Stimulated activated CD8-positive, alpha-beta memory T cell treated with anti-CD3 and anti-CD28 coated beads, Interleukin-7, amount 100 ng/mL, for 24 hours (primary cell): ENCODE measurements around the gene TRPC1.

Experiments
- DNase-seq: peaks from one replicate; pipeline ENCODE4 v3.0.0-alpha.2; 2020; ENCODE audit warnings: low read depth

TRPC1 gene

DNA sequence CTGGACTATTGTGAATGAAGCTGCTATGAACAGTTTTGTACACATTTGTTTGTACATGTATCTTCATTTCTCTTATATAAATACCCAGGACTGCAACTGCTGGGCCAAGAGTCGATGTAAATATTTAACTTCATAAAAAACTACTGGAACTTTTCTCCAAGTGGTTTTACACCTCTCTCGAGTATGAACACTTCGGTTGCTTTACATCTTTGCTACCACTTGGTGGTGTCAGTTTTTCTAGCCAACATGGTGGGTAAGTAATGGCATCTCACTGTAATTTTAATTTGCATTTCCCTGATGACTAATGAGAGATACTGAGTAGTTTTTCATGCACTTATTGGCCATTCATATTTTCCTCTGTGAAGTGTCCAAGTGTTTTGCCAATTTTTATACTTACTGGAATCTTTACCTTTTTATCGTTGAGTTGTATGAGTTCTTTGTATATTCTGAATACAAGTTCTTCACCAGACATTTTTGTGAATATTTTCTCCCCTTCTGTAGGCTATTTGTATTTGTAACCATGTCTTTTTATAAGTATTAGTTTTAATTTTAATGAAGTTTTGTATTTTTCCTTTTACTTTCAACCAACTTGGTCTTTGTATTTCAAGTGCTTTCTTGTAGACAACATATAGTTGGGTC is 120.6 kb downstream of the TRPC1 start:
- DNase-seq: no peak

DNA sequence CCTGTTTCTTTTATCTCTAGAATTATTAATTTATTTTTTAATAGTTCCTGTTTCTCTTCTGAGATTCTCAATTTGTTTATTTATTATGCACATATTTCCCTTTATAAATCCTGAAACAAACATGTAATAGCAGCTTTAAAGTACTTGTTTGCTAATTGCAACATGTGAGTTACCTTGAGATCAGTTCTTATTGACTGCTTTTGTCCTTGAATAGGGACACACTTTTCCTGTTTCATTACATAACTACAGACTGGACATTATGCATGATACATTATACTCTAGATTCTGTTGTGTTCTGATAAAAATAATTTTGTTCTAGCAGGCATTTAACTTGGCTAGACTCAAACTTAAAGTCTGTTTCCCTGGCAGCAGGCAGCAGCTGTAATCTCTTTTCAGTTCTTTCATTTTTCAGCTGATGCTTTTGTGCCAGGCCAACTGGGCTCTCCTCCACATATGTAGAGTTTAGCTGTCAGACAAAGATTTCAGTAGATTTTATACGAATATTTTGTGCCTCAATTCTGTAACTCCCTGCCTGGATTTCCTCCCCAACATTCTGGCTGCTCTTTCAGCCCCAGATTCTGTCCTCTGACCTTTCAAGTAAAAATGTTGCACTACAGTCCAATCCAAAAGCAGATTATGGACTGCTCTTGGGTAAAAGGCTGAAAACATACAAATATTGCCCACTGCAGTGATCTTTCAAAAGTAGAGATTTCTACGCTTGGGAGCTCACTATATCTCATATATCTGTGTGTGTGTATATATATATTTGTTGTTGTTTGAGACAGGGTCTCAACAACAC is 123.1 kb downstream of the TRPC1 start:
- no peak for DNase-seq

DNA sequence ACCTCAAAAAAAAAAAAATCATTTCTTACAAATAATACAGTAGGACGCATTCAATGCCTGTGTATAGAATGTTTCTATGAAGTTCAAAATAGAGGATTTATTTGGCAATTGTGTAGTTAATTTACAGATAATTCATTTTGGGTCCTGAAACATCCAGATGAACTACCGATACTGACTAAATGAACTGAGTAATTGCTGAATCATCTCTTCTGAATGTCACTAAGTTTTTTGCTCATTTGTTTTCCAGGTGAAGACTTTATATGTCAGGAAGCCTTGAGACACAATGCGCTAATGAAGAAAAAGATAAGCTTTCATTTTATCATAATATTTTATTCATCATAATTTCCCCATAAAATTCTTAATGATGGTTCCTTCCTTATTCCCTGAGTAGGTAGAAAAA is 125.3 kb downstream of the TRPC1 start:
- DNase-seq: no peak

DNA sequence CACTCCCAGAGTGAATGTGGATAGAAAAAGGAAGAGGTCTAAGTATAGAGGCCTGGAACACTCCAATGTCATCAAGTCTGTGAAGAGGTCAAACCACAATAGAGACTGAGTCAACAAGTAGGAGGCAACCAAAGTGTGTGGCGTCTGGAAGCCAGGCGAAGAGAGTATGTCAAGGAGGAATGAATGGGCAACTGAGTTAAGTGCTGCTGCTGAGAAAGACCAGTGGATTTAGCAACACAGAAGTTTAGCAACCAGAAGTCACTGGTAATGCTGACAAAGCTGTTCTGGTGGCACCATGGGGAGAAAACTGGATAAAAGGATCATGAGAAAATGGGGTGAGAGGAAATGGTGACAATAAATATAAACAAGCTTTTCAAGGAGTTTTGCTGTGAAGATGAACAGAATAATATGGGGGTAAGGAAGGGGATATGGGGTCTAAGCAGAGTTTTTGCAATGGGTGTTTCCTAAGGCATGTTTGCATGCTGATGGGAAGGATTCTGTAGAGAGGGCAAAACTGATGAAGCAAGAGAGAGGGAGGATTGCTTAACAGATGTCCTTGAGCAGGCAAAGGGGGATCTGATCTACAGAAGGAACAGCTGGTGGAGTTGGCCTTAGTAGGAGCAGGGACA is 126.7 kb downstream of the TRPC1 start:
- DNase-seq: no peak

DNA sequence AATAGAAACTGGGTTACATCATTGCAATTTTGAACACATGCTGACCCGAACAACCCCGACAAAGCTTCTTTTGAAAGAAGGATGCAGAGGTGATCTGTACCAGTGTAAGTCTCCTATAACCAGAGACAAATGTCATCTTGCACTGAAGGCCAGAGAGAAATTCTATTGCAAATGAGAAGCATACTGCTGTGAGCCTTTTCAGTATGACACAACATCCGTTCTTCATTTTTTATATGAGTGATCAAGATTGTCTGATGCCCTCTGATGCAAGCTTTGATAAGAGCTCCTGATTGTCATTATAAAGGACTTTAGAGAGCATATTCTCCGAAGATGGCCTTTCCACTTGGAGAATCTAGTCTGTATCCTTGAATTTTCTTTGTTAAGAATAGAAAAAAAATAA is 128.2 kb downstream of the TRPC1 start:
- DNase-seq: no peak

DNA sequence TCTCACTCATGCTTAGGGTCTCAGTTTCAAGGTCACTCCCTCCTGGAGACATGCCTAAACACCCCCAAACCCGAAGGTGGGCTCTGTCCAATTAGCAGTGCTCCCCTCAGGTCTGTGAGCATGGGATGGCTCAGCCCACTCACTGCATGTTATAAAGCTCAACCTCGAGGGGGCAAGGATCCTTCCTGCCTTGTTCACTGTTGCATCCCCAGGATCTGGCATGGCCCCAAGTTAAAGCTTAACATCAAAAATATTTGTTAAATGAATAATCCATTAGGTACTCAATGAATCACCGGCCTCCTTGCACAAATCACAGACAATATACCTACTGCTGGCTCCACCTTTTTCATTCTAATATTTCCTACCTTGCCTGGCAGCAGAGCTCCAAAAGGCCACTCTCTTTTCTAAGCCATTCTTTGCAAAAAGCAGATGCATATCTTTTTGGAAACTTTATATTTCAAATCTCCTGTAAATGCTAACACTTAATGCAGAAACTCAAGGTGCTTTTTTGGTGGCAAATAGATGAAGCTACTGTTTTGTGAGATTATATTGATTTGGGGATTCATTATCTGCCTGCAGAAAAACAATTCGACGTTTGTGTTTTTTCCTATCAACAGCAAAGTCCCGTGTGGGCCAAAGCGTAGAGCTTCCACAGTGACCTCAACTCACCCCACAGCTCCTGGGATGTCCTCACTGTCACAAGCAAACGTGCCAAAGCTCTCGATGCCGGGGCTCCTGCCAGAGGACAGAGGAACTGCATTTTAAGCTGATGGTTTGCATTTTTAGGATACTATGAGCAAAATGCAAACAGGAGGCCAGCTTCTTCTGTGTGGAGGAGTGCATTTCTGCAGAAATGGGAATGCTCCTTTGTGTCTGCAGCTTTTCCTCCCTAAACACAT is 129.7 kb downstream of the TRPC1 start:
- DNase-seq: no peak

DNA sequence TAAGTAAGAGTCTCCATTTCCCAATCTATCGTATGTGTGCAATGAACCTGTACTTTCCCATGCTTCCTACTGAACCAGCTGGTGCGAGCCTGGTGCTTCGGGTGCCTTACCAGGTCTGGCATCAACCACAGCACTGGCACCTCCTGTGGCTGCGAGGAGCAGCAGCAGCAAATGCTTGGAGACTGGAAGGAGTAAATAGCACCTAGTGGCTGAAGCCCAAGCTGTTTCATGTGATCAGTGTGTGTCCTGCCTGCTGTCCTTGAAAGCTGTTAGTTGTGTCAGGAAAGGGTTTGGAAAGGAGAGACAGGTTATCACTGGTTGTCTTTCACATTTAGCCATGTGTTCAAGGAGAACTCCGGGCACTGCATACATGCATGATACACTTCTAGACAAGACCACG is 133.2 kb downstream of the TRPC1 start:
- DNase-seq: no peak
